GM12892 (cell line): ENCODE results near the gene DOK1.
A peak's percentile ranks its signal among the peaks of the same experiment; 100 is the strongest.

ENCODE experiments used
- DNase-seq: peaks from one replicate; pipeline ENCODE4 v3.0.0; 2011; ENCODE audit not compliant: insufficient read length
- FAIRE-seq: peaks from 2 replicates; lab custom pipeline; 2011; peaks lifted over from hg19 to GRCh38; lab: Jason Lieb, UNC
- POLR2A ChIP-seq: IDR thresholded peaks from 2 replicates; pipeline ENCODE4 v1.6.1; 2011; ENCODE audit warnings: low read depth, low read length, control low read depth
- POLR2AphosphoS5 ChIP-seq: IDR thresholded peaks from 2 replicates; pipeline ENCODE4 v1.6.1; 2011; ENCODE audit warnings: low read depth, low read length, control low read depth
- TAF1 ChIP-seq: IDR thresholded peaks from 2 replicates; pipeline ENCODE4 v1.6.1; 2011; ENCODE audit warnings: low read depth, mild to moderate bottlenecking, control low read depth, low read length, borderline replicate concordance

Gene DOK1

GRCh38 chr2:74538881-74539339, 15.6 kb upstream of the DOK1 start:
- DNase-seq (no peak), FAIRE-seq (peak; percentile 9)
- TF ChIP-seq POLR2A = no peak
- TF ChIP-seq POLR2AphosphoS5 = 0 out of 2 replicates have a peak, but pooled peaks have one; percentile 12
- TF ChIP-seq TAF1 = no peak

GRCh38 chr2:74540291-74540690, 14.2 kb upstream of the DOK1 start:
- FAIRE-seq = no peak
- TF ChIP-seq POLR2AphosphoS5 (0 out of 2 replicates have a peak, but pooled peaks have one; percentile 2), POLR2A (no peak)
- DNase-seq = no peak

DNA sequence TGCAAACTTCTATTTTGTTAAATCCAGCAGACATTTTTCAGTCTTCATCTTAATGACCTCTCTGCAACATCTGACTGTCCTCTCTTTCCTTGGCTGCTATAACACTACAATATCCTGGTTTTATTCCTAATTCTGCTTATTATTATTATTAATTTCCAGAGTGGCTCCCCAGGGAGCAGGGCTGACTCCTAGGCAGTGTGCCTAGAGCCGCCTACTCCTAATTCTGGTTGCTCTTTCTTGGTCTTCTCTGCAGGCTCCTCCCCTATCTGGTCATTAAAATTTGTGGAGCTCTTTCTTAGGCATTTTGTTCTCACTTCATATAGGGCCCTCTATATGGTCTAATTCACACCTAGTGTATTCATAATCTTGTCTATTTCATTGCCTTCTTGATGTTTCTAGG, 11.5 kb upstream of the DOK1 start:
- FAIRE-seq (no peak), DNase-seq (no peak)
- no peak for TF ChIP-seq POLR2AphosphoS5
- TF ChIP-seq TAF1 = no peak
- no peak for TF ChIP-seq POLR2A

GRCh38 chr2:74544634-74545033, 9.9 kb upstream of the DOK1 start:
- TF ChIP-seq POLR2AphosphoS5 (no peak), TAF1 (no peak), POLR2A (no peak)
- DNase-seq = no peak
- no peak for FAIRE-seq

DNA sequence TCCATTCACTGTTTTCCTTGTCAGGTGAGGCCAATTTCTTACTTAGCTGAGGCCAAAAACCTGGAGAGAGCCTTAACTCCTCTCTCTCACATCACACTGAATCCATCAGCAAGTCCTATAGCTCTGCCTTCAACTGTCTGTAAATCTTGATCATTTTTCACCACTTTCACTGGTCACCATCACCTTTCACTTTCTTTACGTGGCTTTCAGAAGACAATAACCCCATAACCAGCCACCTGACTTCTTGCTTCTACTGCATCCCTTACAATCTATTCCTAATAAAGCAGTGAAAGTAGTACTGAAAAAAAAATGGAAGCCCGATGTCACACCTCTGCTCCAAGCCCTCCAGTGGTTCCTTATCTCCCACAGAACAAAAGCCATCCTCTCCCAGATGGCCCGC, 8.5 kb upstream of the DOK1 start:
- FAIRE-seq (no peak), DNase-seq (no peak)
- TF ChIP-seq POLR2AphosphoS5 (no peak), TAF1 (no peak), POLR2A (no peak)

GRCh38 chr2:74548285-74548899, 6.1 kb upstream of the DOK1 start:
- TF ChIP-seq TAF1 (no peak), POLR2A (no peak), POLR2AphosphoS5 (no peak)
- no peak for DNase-seq
- no peak for FAIRE-seq

DNA sequence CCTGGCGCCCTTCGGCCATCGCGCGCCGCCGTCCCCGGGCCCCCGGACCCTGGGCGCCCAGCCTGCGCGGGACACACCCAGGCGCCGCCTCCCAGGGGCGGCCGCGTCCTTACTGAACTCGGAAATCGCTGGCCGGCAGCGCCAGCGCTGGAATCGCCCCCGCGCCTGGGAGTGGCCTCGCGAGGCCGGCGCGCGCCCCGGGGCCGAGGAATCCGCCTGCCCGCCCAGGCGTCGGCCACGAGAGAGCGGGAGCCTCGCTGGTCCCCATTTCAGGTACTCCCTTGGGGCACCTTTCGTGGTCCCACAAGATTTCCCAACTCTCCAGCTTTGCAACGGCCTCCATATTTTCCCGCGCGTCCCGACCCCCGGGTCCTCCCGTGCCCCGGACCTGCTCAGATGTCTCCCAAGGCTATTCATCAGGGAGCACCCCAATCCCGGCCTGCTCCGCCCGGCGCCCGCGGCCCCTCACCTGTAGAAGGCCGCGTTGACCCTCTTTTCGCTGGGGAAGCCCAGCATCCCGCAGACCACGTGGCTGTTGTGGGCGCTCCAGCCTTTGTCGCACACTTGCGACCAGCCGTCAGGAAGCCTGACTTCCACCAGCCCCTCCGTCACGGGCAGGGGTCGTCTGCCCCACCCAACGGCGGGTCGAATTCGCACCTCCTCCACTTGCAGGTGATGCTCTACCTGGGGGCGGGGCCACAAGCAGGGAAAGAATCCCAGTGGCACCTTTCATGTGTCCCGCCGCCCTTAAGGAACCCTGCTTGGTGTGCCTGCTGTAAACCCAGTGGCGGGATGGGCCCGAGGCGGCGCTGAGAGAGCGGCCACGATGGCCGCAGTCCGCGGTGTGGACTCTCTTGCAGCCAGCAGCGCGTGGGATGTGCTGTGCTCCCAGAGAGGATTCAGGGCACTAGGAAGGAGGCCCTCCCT, 5.4 kb upstream of the DOK1 start:
- FAIRE-seq (peak; percentile 30), DNase-seq (no peak)
- TF ChIP-seq TAF1 (peak; percentile 31; the same call in 1 of the 2 replicates), POLR2AphosphoS5 (no peak; the same call in 1 of the 2 replicates), POLR2A (peak; percentile 58; the same call in 1 of the 2 replicates)

DNA sequence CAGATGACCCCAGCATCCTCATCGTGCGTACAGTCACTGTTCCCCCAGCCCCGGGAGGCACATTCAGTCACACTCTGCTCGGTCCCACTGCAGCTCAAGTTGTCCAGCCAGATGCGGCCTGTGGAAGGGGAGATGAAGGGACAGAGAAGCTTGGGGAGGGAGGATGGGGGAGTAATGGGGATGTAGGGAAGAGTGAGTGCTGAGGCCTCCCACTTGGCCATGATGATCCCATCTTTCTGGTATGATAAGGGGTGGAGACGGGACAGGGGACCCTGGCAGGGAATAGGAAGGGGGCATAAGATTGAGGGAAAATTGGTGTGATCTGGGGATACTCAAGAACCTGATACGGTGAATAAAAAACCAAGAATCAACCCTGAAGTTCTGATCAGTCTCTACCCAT, 4.3 kb upstream of the DOK1 start:
- DNase-seq (no peak), FAIRE-seq (no peak)
- no peak for TF ChIP-seq POLR2A
- TF ChIP-seq TAF1 = no peak
- TF ChIP-seq POLR2AphosphoS5 = no peak

GRCh38 chr2:74551530-74551929, 3.0 kb upstream of the DOK1 start:
- FAIRE-seq (no peak), DNase-seq (no peak)
- TF ChIP-seq TAF1 (no peak), POLR2A (0 out of 2 replicates have a peak, but pooled peaks have one; percentile 3)

DNA sequence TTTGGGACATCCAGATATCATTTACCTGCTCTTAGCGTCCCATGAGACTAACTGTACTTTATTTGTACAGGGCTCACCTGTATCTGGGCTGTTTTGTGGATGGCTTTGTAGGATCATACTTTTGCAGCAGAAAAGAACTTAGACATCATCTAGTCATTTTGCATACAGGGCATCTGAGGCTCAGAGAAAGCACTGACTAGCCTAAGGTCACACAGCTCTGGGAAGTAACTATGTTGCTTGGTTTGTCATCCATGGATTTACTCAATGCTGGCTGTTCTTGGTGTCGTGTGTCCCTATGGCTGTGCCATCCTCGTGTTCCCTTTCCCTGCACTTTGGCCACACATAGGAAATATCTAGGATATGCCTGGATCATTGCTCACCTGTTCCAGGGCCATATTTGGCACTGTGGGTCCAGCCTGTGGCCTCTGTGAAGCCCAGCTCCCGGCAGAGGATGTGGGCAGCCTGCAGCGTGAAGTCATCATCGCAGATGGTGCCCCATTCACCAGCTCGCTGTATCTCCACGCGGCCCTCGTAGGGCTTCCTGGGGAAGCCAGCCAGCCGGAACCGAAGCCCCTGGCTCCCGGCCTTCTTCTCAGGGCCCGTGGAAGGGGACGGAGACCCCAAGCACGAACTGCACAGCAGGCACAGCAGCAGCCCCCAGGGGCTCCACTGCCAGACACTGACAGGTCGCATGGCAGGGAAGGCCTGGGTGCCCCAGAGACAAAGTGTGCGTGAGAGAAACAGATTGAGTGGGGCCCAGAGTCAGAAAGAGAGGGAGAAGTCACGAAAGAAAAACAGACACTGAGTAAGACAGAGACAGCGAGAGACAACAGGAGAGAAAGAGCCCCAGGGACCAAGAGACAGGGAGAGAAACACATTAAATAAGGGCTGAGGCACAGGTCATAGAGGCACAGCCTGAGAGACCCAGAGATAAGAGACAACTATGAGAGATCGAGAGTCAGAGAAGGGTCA, 2.3 kb upstream of the DOK1 start:
- no peak for DNase-seq
- peak; percentile 70 for FAIRE-seq
- no peak for TF ChIP-seq POLR2AphosphoS5
- no peak for TF ChIP-seq POLR2A
- TF ChIP-seq TAF1 = peak; percentile 48; the same call in 1 of the 2 replicates

DNA sequence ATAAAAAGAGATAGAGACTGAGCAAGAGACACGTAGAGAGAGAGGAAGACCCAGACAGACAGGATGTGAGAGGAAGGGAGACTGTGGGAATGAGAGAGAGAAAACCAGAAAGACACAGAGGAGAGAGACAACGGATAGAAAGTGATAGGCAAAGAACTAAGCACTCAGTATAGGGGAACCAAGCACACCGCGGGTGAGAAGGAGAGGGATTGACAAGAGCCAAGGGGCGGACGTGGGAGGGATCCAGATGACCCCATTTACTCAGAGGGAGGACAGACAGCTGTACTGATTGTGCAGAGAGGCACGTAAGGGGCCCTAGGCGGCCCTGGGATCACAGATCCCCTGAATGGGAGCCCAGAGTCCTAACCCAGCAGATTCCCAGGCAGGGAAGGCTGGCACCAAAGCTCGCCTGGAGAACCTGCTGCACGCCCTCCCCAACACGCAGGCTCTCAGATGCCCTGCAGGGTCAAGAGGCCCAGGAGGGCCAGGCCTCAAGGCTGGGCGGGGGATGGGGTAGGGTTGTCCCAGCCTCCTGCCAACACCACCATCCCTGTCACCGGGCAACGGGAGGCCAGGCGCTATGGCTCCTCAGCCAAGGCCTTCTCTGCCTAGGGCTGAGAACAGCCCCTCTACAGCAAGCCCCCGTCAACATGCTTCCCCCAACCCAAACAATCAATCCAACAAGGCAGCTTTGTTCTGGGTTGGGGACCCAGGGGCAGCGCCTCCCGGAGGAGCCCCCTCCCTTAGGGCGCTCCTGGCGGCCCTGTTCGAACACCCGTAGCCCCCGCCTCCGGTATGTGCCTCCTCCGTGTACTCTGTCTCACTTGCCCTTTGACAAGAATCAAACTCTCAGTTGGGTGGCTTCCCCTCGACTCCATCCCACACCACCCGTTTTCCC, 1.4 kb upstream of the DOK1 start:
- DNase-seq (no peak), FAIRE-seq (peak; percentile 86)
- no peak for TF ChIP-seq POLR2A
- 0 out of 2 replicates have a peak, but pooled peaks have one; percentile 14 for TF ChIP-seq POLR2AphosphoS5
